HEK293 (cell line): ENCODE results near the gene IMMP2L.

Experiments used
- CTCF ChIA-PET: fragments of 350-600 bp; formaldehyde crosslinking; extraction: SDS; loops from one replicate; lab custom pipeline; 2021; ENCODE audit warnings: antibody characterized with exemption; lab: Yijun Ruan, JAX
- POLR2A ChIA-PET: fragments of 300-600 bp; formaldehyde crosslinking; extraction: SDS; loops from one replicate; lab custom pipeline; 2020; ENCODE audit warnings: antibody characterized with exemption, inconsistent platforms; lab: Yijun Ruan, JAX
- H3K27ac ChIP-seq: fragments of 200-500 bp; sonication (Bioruptor generic); 2 replicates; pipeline ENCODE4 v1.5.1; 2014; ENCODE audit warnings: low read depth, low read length, control low read depth, inconsistent platforms; ENCODE audit errors: extremely low read depth
- H3K36me3 ChIP-seq, 2 experiments: fragments of 200-500 bp in 1 of 2; sonication (Bioruptor generic) in 1 of 2; 1 replicate in 1 of 2; 2 replicates in 1 of 2; pipeline ENCODE4 v1.5.1; 2014 to 2017; ENCODE audit warnings: inconsistent platforms in 2 of 2, low read length in 2 of 2; ENCODE audit not compliant: control insufficient read depth in 2 of 2, insufficient read depth in 1 of 2
- H3K4me1 ChIP-seq: fragments of 200-500 bp; sonication (Bioruptor generic); 2 replicates; pipeline ENCODE4 v1.5.1; 2014; ENCODE audit warnings: mild to moderate bottlenecking, low read length, inconsistent platforms; ENCODE audit not compliant: control insufficient read depth, insufficient read depth
- H3K4me3 ChIP-seq: 2 replicates; pipeline ENCODE4 v1.5.1; 2011; ENCODE audit warnings: low read depth, mild to moderate bottlenecking, control low read depth, low read length, moderate library complexity
- H3K9me3 ChIP-seq: fragments of 200-500 bp; sonication (Bioruptor generic); 2 replicates; pipeline ENCODE4 v1.5.1; 2014; ENCODE audit warnings: low read depth, low read length, inconsistent platforms; ENCODE audit not compliant: control insufficient read depth, insufficient read depth
- CTCF ChIP-seq: fragments of 450-650 bp; formaldehyde crosslinking; IDR thresholded peaks from 2 replicates; pipeline ENCODE4 v1.5.1; 2016; ENCODE audit warnings: missing biosample characterization, missing genetic modification characterization
- INSM2 ChIP-seq: fragments of 450-650 bp; formaldehyde crosslinking; IDR thresholded peaks from 2 replicates; pipeline ENCODE4 v1.5.1; 2016; ENCODE audit warnings: missing biosample characterization, missing genetic modification characterization
- OVOL3 ChIP-seq: fragments of 450-650 bp; formaldehyde crosslinking; IDR thresholded peaks from 2 replicates; pipeline ENCODE4 v1.5.1; 2016; ENCODE audit warnings: missing biosample characterization, missing genetic modification characterization
- PRDM6 ChIP-seq: fragments of 450-650 bp; formaldehyde crosslinking; IDR thresholded peaks from 2 replicates; pipeline ENCODE4 v1.5.1; 2017; ENCODE audit warnings: missing biosample characterization, missing genetic modification characterization
- SP3 ChIP-seq: fragments of 450-650 bp; formaldehyde crosslinking; IDR thresholded peaks from 2 replicates; pipeline ENCODE4 v1.5.1; 2016; ENCODE audit warnings: missing biosample characterization, missing genetic modification characterization
- WT1 ChIP-seq: fragments of 450-650 bp; formaldehyde crosslinking; IDR thresholded peaks from 2 replicates; pipeline ENCODE4 v1.5.1; 2016; ENCODE audit warnings: missing biosample characterization, missing genetic modification characterization
- YY2 ChIP-seq: fragments of 450-650 bp; formaldehyde crosslinking; IDR thresholded peaks from 2 replicates; pipeline ENCODE4 v1.5.1; 2016; ENCODE audit warnings: missing biosample characterization, missing genetic modification characterization
- ZBTB6 ChIP-seq: fragments of 450-650 bp; formaldehyde crosslinking; IDR thresholded peaks from 2 replicates; pipeline ENCODE4 v1.5.1; 2017; ENCODE audit warnings: missing biosample characterization, missing genetic modification characterization
- ZFHX2 ChIP-seq: fragments of 450-650 bp; formaldehyde crosslinking; conservative IDR thresholded peaks from 2 replicates; pipeline ENCODE4 v1.5.1; 2016; ENCODE audit warnings: missing biosample characterization, missing genetic modification characterization
- ZNF114 ChIP-seq: fragments of 450-650 bp; formaldehyde crosslinking; IDR thresholded peaks from 2 replicates; pipeline ENCODE4 v1.5.0; 2017; ENCODE audit warnings: missing biosample characterization, missing genetic modification characterization
- ZNF138 ChIP-seq: fragments of 450-650 bp; formaldehyde crosslinking; IDR thresholded peaks from 2 replicates; pipeline ENCODE4 v1.5.1; 2016; ENCODE audit warnings: missing biosample characterization, missing genetic modification characterization, borderline replicate concordance
- ZNF19 ChIP-seq: fragments of 450-650 bp; formaldehyde crosslinking; IDR thresholded peaks from 2 replicates; pipeline ENCODE4; 2016; ENCODE audit warnings: missing biosample characterization, missing genetic modification characterization, low read depth
- ZNF26 ChIP-seq: fragments of 450-650 bp; formaldehyde crosslinking; IDR thresholded peaks from 2 replicates; pipeline ENCODE4 v1.5.1; 2016; ENCODE audit warnings: missing biosample characterization, missing genetic modification characterization
- ZNF280C ChIP-seq: fragments of 450-650 bp; formaldehyde crosslinking; IDR thresholded peaks from 2 replicates; pipeline ENCODE4 v1.5.1; 2016; ENCODE audit warnings: missing biosample characterization, missing genetic modification characterization
- ZNF404 ChIP-seq: fragments of 450-650 bp; formaldehyde crosslinking; IDR thresholded peaks from 2 replicates; pipeline ENCODE4 v1.5.1; 2017; ENCODE audit warnings: missing biosample characterization, missing genetic modification characterization
- ZNF423 ChIP-seq: fragments of 450-650 bp; formaldehyde crosslinking; IDR thresholded peaks from 2 replicates; pipeline ENCODE4 v1.5.1; 2016; ENCODE audit warnings: missing biosample characterization, missing genetic modification characterization
- ZNF449 ChIP-seq: fragments of 450-650 bp; formaldehyde crosslinking; IDR thresholded peaks from 2 replicates; pipeline ENCODE4 v1.5.1; 2017; ENCODE audit warnings: missing biosample characterization, mild to moderate bottlenecking, missing genetic modification characterization, moderate library complexity
- ZNF561 ChIP-seq: fragments of 450-650 bp; IDR thresholded peaks from 2 replicates; pipeline ENCODE4 v1.5.1; 2018; ENCODE audit warnings: missing biosample characterization, missing genetic modification characterization, borderline replicate concordance
- ZNF600 ChIP-seq: fragments of 450-650 bp; formaldehyde crosslinking; IDR thresholded peaks from 2 replicates; pipeline ENCODE4 v1.5.1; 2016; ENCODE audit warnings: missing biosample characterization, missing genetic modification characterization
- ZNF623 ChIP-seq: fragments of 450-650 bp; formaldehyde crosslinking; IDR thresholded peaks from 2 replicates; pipeline ENCODE4 v1.5.1; 2016; ENCODE audit warnings: missing biosample characterization, missing genetic modification characterization
- ZNF837 ChIP-seq: fragments of 450-650 bp; formaldehyde crosslinking; IDR thresholded peaks from 2 replicates; pipeline ENCODE4 v1.5.1; 2016; ENCODE audit warnings: missing biosample characterization, missing genetic modification characterization

IMMP2L gene

GRCh38 chr7:110921595-110922151, 640.6 kb downstream of the IMMP2L start (continued):
- TF ChIP-seq ZNF280C (no peak), YY2 (tag by site-specific recombination) (no peak), ZNF449 (no peak), CTCF (tag by site-specific recombination) (no peak), WT1 (tag by site-specific recombination) (no peak), ZNF623 (no peak), ZNF19 (tag by site-specific recombination) (no peak), ZNF423 (tag by site-specific recombination) (no peak)

- Histone ChIP-seq H3K4me1 (no peaks in the 10 kb centered on the region), H3K4me3 (no peak overlapping the region), H3K27ac (no peak overlapping the region), H3K9me3 (no peaks in the 10 kb centered on the region), H3K36me3 (no peaks in the 10 kb centered on the region)
- CTCF ChIA-PET, result no interaction called here
- POLR2A ChIA-PET, result no interaction called here
- TF ChIP-seq ZNF19 (tag by site-specific recombination), result no peak
- no peak for TF ChIP-seq ZFHX2 (tag by site-specific recombination)
- no peak for TF ChIP-seq ZNF138 (tag by site-specific recombination)
These were observed 643.2 kb downstream of the IMMP2L start for GRCh38 chr7:110918949-110919548.

- H3K27ac ChIP-seq, result no peak overlapping the region
- no peak overlapping the region for H3K4me3 ChIP-seq
- H3K4me1 ChIP-seq, result no peaks in the 10 kb centered on the region
- H3K9me3 ChIP-seq, result no peaks in the 10 kb centered on the region
- no peaks in the 10 kb centered on the region for H3K36me3 ChIP-seq
- ChIA-PET CTCF (no interaction called here), POLR2A (no interaction called here)
- no peak for TF ChIP-seq PRDM6 (tag by site-specific recombination)
- TF ChIP-seq ZNF600 (tag by site-specific recombination), result no peak
- TF ChIP-seq ZNF623, result no peak
- TF ChIP-seq ZBTB6 (tag by site-specific recombination), result no peak
- no peak for TF ChIP-seq ZNF837
- no peak for TF ChIP-seq ZNF114 (tag by site-specific recombination)
- no peak for TF ChIP-seq ZNF561
- no peak for TF ChIP-seq INSM2
- TF ChIP-seq OVOL3 (tag by site-specific recombination), result no peak
- TF ChIP-seq ZNF404 (tag by site-specific recombination), result no peak
- no peak for TF ChIP-seq ZNF26 (tag by site-specific recombination)
- no peak for TF ChIP-seq SP3
- TF ChIP-seq YY2 (tag by site-specific recombination), result no peak
These were observed 648.0 kb downstream of the IMMP2L start for GRCh38 chr7:110914263-110914662.
